ENCODE measurements around the gene AKR1C3.
"Not testable (repeated sequence)": the region's sequence is repeated elsewhere in the genome, so short reads cannot be mapped to it uniquely, and the experiment has no call there.

Gene AKR1C3

GRCh38 chr10:5094265-5095205, at the start of gene AKR1C3:
Gene AKR1C3, plus strand, starts transcription at chr10:5094414. Its CDS starts 31 bp downstream, at chr10:5094445.
- ATAC-seq (no peak), DNase-seq (no peak)

DNA sequence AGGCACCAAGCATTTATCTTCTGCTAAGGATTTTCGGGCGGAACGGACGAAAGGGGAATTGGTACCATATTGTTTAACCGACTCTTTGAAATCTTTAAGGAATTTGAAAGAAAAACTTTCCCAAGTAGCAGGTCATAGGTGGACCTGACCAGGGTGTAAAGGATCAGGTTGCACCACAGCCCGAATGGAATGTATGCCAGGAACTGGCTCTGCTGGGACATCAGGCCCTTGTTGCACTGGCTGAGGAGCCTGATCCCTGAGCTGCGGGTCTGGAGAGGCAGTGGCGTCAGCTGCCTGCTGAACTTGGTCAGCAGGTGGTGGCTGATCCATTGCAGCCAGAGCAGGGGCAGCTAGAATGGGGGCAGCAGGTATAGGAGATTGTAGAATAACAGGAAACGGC, 49.1 kb upstream of the AKR1C3 start:
- ATAC-seq (no peak), DNase-seq (no peak)

- no peak for DNase-seq
- ATAC-seq, result no peak
Observed at GRCh38 chr10:5046410-5046809, 47.8 kb upstream of the AKR1C3 start.

DNA sequence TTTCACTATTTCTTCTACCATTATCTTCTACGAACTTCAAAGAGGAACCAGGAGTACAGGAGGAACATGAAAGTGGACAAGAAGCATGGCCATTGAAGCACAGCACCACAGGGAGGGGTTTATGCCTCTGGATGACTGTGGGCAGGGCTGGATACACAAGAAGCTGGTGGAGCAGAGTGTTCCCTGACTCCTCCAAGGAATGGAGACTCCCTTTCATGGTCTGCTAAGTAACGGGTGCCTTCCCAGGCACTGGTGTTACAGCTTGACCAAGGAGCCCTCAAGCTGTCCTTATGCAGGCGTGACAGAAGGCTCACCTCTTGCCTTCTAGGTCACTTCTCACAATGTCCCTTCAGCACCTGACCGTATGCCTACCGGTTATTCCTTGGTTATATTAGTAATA, 47.2 kb upstream of the AKR1C3 start:
- ATAC-seq, DNase-seq: not testable (repeated sequence)

DNA sequence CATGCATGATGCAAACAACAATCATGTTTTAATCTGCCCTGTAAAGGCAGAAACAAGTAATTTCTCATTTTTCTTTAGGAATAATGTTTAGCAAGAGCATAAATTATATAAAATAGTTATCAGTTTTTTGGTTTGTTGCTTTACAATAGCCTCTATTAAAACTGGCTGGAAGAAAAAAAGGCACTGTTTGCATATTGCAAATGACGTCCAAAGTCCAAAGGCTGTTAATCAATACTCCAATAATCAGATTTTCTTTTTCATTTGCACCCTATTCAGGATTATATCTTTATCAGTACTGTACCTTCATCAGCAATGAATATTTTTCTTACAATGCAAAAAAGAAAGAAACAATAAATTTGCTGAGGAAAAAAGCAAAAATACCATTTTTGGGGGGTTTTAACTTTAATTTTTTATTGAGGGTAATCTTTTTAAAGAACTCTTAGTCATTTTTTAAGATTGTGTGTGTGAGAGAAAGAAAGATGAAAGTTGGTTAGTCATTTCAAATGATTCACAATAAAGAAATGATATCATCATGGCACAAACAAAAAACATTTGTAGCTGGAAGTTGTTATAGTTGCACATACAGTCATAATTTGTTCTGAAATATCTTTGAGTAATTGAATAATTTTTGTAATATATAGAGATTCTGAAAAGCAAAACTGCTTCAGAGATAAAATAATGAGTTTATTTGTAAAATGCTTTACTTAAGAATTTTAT, 46.1 kb upstream of the AKR1C3 start:
- DNase-seq (no peak), ATAC-seq (no peak)

- not testable (repeated sequence) for ATAC-seq
Observed at GRCh38 chr10:5052951-5053500, 41.2 kb upstream of the AKR1C3 start.

DNA sequence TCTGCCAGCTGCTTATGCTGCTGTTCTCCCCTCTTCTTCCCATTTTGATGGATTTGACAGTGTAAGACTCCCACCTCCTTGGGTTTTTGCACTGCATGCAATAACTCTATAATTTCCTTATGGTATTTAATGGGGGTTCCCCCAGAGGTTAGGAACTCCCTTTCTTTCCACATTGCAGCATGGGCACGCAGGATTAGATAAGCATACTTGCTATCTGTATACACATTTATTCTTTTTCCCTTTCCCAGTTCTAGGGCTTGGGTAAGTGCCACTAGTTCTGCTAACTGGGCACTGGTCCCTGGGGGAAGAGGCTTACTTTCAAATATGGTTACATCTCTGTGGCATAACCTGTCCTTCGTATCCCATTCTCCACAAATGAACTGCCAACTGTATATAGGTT, 39.4 kb upstream of the AKR1C3 start:
- not testable (repeated sequence) for ATAC-seq, DNase-seq

More at GRCh38 chr10:5052951-5053500, 41.2 kb upstream of the AKR1C3 start:
- not testable (repeated sequence) for DNase-seq

- not testable (repeated sequence) for DNase-seq, ATAC-seq
Observed at GRCh38 chr10:5059267-5059666, 34.9 kb upstream of the AKR1C3 start.

DNA sequence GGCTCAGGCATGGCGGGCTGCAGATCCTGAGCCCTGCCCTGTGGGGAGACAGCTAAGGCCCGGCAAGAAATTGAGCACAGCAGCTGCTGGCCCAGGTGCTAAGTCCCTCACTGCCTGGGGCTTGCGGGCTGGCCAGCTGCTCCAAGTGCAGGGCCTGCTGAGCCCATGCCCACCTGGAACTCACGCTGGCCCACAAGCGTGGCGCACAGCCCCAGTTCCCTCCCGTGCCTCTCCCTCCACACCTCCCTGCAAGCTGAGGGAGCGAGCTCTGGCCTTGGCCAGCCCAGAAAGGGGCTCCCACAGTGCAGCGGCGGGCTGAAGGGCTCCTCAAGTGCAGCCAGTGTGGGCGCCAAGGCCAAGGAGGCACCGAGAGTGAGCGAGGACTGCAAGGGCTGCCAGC, 33.4 kb upstream of the AKR1C3 start:
- ATAC-seq, result not testable (repeated sequence)

DNA sequence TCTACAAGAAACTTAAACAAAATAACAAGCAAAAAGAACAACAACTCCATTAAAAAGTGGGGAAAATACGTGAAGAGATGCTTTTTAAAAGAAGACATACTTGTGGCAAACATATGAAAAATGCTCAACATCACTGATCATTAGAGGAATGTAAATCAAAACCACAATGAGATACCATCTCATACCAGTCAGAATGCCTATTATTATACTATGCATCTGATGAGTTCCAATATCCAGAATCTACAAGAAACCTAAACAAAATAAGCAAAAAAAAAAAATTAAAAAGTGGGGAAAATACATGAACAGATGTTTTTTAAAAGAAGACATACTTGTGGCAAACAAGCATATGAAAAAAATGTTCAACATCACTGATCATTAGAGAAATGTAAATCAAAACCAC, 29.6 kb upstream of the AKR1C3 start:
- no peak for ATAC-seq
- no peak for DNase-seq

More for the DNA sequence above, 33.4 kb upstream of the AKR1C3 start:
- not testable (repeated sequence) for DNase-seq

- ATAC-seq (no peak), DNase-seq (no peak)
Observed at GRCh38 chr10:5068274-5068984, 25.8 kb upstream of the AKR1C3 start.

- ATAC-seq (no peak), DNase-seq (no peak)
Observed at GRCh38 chr10:5070648-5071410, 23.4 kb upstream of the AKR1C3 start.

GRCh38 chr10:5071411-5072198, 22.6 kb upstream of the AKR1C3 start:
- no peak for DNase-seq

DNA sequence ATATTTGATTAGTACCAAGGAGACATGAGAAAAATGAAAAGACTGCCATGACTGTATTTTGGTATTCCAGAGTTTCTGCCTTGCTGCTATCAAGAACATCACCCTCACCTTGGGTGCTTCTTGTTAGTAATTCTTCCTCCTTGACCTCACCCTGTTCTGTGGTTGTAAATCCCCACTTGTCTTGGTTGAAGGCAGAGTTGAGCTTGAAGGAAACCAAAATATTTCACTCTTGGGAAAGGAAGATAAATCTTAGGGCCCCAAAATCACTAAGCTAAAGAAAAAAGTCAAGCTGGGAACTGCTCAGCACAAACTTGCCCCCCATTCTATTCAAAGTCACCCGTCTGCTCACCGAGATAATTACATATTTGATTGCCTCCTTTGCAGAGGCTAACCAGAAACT, 20.6 kb upstream of the AKR1C3 start:
- no peak for DNase-seq
- no peak for ATAC-seq

More at GRCh38 chr10:5071411-5072198, 22.6 kb upstream of the AKR1C3 start:
- no peak for ATAC-seq

DNA sequence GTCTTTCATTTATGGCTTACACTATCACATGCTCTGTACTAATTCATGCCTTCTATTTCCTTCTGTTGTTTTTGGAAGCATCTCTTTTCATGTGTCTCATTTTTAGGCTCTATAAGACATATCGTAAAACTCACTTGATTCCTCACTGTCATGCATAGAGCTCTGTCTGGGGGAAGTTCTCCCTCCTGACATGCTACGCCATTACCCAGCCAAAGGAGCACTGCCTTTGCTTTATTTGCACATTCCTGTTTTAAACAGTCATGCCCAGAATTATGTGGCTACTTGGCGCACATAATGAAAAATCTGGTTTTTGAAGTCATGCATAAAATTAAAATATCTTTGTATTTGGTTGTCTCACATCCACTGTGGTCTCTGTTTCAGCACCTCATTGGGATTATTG, 17.6 kb upstream of the AKR1C3 start:
- ATAC-seq (no peak), DNase-seq (no peak)

DNA sequence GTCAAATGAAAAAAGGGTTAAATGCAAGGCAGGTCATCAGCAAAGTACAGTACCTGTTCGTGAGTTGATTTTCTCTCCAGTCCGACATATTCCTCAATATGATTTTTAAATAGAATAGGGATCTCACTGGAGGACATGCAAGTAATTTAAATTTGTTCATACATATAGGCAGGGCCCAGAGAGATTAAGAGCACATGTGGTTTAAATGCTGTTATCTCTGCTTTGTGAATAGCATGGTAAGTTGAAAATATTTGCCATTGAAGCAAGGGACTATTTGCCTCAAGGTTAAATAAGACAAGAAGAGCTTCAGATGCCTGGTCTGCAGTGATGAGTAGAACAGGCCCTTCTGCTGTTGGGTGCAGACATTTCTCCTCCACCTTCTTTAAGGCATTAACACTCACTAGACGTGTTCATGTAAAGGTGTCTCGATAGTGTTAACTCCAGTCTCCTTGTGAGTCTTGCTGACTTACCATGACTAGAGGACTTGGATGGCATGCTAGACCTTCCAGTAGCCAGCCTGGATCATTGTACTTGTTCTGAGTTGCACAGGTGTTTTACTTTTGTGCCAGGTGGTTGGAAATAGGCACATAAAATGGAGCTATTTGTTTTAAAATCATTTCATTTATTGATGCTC, 15.6 kb upstream of the AKR1C3 start:
- ATAC-seq (no peak), DNase-seq (no peak)

DNA sequence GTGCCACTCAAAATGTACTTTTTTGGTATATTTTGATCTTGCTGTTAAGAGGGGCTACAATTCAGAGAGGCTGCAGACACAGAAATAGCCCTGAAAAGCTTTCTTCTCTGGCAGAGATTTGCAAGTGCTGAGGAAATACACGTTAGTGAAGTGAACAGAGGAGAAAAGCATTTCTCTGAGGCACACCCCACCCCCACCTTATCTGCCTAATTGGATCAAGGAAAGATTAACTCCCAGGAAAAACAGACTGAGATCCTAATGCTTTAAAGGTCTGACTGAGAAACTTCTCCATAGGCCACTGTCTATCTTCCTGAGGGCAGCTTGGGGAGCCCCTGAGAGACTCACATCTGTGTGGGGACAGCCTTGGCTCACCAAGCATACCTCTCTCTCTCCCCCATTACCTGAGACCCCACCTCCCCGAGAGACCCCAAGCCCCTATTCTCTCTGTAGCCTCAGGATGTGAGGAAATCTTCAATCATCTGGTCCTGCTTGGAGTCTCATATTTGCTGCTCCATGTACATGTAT, 14.8 kb upstream of the AKR1C3 start:
- DNase-seq (no peak), ATAC-seq (no peak)

GRCh38 chr10:5079836-5080235, 14.4 kb upstream of the AKR1C3 start:
- no peak for DNase-seq
- no peak for ATAC-seq

GRCh38 chr10:5081091-5081490, 13.1 kb upstream of the AKR1C3 start:
- no peak for ATAC-seq
- no peak for DNase-seq
